Measurements from ENCODE around the gene LETM1.

The LETM1 gene

GRCh38 chr4:1871471-1872021 lies 15.6 kb upstream of the LETM1 start:
- DNase-seq, result peak; percentile 38

GRCh38 chr4:1870578-1871443 lies 14.9 kb upstream of the LETM1 start, which contains the start of gene NSD2:
TSS of gene NSD2 (plus strand) at chr4:1871393. CDS start at chr4:1900655, 29,262 bp downstream.
- DNase-seq, result peak; percentile 90

- peak; percentile 84 for DNase-seq
These were observed 14.3 kb upstream of the LETM1 start for GRCh38 chr4:1870328-1870577.

- DNase-seq, result no peak
These were observed 13.8 kb upstream of the LETM1 start for GRCh38 chr4:1869530-1870327.

- DNase-seq, result no peak
These were observed 13.0 kb upstream of the LETM1 start for GRCh38 chr4:1868912-1869311.

GRCh38 chr4:1868293-1868692 lies 12.3 kb upstream of the LETM1 start:
- DNase-seq, result no peak

GRCh38 chr4:1866189-1866661 lies 10.3 kb upstream of the LETM1 start:
- no peak for DNase-seq

- DNase-seq, result no peak
These were observed 8.4 kb upstream of the LETM1 start for GRCh38 chr4:1864076-1865008.

- DNase-seq, result no peak
These were observed 7.5 kb upstream of the LETM1 start for GRCh38 chr4:1863297-1864033.

- DNase-seq, result no peak
These were observed 7.0 kb upstream of the LETM1 start for GRCh38 chr4:1862961-1863296.

- no peak for DNase-seq
These were observed 6.3 kb upstream of the LETM1 start for GRCh38 chr4:1862055-1862911.

GRCh38 chr4:1859389-1859753 lies 3.4 kb upstream of the LETM1 start:
- no peak for DNase-seq

- no peak for DNase-seq
These were observed 2.0 kb upstream of the LETM1 start for GRCh38 chr4:1857931-1858330.

- DNase-seq, result peak; percentile 34
These were observed 1.2 kb upstream of the LETM1 start for GRCh38 chr4:1856943-1857699.

- DNase-seq, result no peak
These were observed 454 bp downstream of the LETM1 start for GRCh38 chr4:1855333-1856070.

GRCh38 chr4:1854752-1855151 lies 1.2 kb downstream of the LETM1 start:
- no peak for DNase-seq

- DNase-seq, result no peak
These were observed 2.9 kb downstream of the LETM1 start for GRCh38 chr4:1852904-1853623.

- DNase-seq, result peak; percentile 33
These were observed 4.2 kb downstream of the LETM1 start for GRCh38 chr4:1851575-1852410.

Data from EL (cell line).